GM12891 (cell line): ENCODE data around the gene SYNM.

Source experiments
- POU2F2 ChIP-seq: IDR thresholded peaks from 2 replicates; pipeline ENCODE4 v1.6.1; 2011; ENCODE audit warnings: low read depth, mild to moderate bottlenecking, control low read depth, low read length, moderate library complexity
- TAF1 ChIP-seq: IDR thresholded peaks from 2 replicates; pipeline ENCODE4 v1.6.1; 2011; ENCODE audit warnings: low read depth, low read length, control low read depth

DNA sequence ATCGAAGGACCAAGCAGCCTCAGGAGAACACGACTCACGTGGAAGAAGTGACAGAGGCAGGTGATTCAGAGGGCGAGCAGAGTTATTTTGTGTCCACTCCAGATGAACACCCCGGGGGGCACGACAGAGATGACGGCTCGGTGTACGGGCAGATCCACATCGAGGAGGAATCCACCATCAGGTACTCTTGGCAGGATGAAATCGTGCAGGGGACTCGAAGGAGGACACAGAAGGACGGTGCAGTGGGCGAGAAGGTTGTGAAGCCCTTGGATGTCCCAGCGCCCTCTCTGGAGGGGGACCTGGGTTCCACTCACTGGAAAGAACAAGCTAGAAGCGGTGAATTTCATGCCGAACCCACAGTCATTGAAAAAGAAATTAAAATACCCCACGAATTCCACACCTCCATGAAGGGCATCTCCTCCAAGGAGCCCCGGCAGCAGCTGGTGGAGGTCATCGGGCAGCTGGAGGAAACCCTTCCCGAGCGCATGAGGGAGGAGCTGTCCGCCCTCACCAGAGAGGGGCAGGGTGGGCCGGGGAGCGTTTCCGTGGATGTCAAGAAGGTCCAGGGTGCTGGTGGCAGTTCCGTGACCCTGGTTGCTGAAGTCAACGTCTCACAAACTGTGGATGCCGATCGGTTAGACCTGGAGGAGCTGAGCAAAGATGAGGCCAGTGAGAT, 26.0 kb downstream of the SYNM start:
- no peak for TF ChIP-seq TAF1
- no peak for TF ChIP-seq POU2F2
